ENCODE data around the gene CSTF1.

CSTF1 gene

GRCh38 chr20:56428410-56428809 lies 36.0 kb downstream of the CSTF1 start:
- DNase-seq: no peak
- Histone ChIP-seq H3K79me2 (ENCODE audit: low read length) (no peaks in the 10 kb centered on the region), H3K9me3 (replicated peaks; ENCODE audit: insufficient read depth, low read length) (no peaks in the 10 kb centered on the region), H3K4me3 (ENCODE audit: low read length) (no peak overlapping the region), H2AFZ (ENCODE audit: low read length) (no peak overlapping the region), H3K9me2 (replicated peaks; ENCODE audit: insufficient read depth, low read length) (no peaks in the 10 kb centered on the region), H4K20me1 (ENCODE audit: insufficient read depth, low read length) (no peaks in the 10 kb centered on the region), H3K27ac (ENCODE audit: low read length) (no peak overlapping the region), H3K9ac (ENCODE audit: low read length) (no peak overlapping the region), H3K4me2 (ENCODE audit: low read depth, low read length) (no peak overlapping the region), H3K27me3 (replicated peaks; ENCODE audit: insufficient read depth, low read length) (no peaks in the 10 kb centered on the region), H3K36me3 (replicated peaks; ENCODE audit: insufficient read depth, low read length) (no peaks in the 10 kb centered on the region), H3K4me1 (ENCODE audit: low read length) (no peaks in the 10 kb centered on the region), H3F3A (ENCODE audit: insufficient read depth, low read length) (no peaks in the 10 kb centered on the region)
- TF ChIP-seq CTCF (IDR thresholded peaks at IDR 0.05; ENCODE audit: low read length) (no peak), EZH2 (optimal IDR thresholded peaks at IDR 0.05; ENCODE audit: low read depth, low read length) (no peak), EZH2phosphoT487 (IDR thresholded peaks at IDR 0.05; ENCODE audit: low read length) (no peak)

- no peaks in the 10 kb centered on the region for H3K36me3 ChIP-seq (replicated peaks; ENCODE audit: insufficient read depth, low read length)
- no peak overlapping the region for H3K27ac ChIP-seq (ENCODE audit: low read length)
- H3K9ac ChIP-seq (ENCODE audit: low read length): no peak overlapping the region
- H3K27me3 ChIP-seq (replicated peaks; ENCODE audit: insufficient read depth, low read length): no peaks in the 10 kb centered on the region
- H3K9me3 ChIP-seq (replicated peaks; ENCODE audit: insufficient read depth, low read length): no peaks in the 10 kb centered on the region
- no peak overlapping the region for H3K4me3 ChIP-seq (ENCODE audit: low read length)
- TF ChIP-seq EZH2phosphoT487 (IDR thresholded peaks at IDR 0.05; ENCODE audit: low read length) (no peak), CTCF (IDR thresholded peaks at IDR 0.05; ENCODE audit: low read length) (no peak), EZH2 (optimal IDR thresholded peaks at IDR 0.05; ENCODE audit: low read depth, low read length) (no peak)
- H4K20me1 ChIP-seq (ENCODE audit: insufficient read depth, low read length): no peaks in the 10 kb centered on the region
- H3K4me1 ChIP-seq (ENCODE audit: low read length): no peaks in the 10 kb centered on the region
- no peaks in the 10 kb centered on the region for H3F3A ChIP-seq (ENCODE audit: insufficient read depth, low read length)
- H3K4me2 ChIP-seq (ENCODE audit: low read depth, low read length): no peak overlapping the region
- H3K79me2 ChIP-seq (ENCODE audit: low read length): no peaks in the 10 kb centered on the region
- H2AFZ ChIP-seq (ENCODE audit: low read length): no peak overlapping the region
- H3K9me2 ChIP-seq (replicated peaks; ENCODE audit: insufficient read depth, low read length): no peaks in the 10 kb centered on the region
- no peak for DNase-seq
These were observed 36.4 kb downstream of the CSTF1 start for GRCh38 chr20:56428881-56429280.

- no peaks in the 10 kb centered on the region for H3K36me3 ChIP-seq (replicated peaks; ENCODE audit: insufficient read depth, low read length)
- H2AFZ ChIP-seq (ENCODE audit: low read length): no peak overlapping the region
- H3K27ac ChIP-seq (ENCODE audit: low read length): no peak overlapping the region
- no peak overlapping the region for H3K4me2 ChIP-seq (ENCODE audit: low read depth, low read length)
- no peaks in the 10 kb centered on the region for H3F3A ChIP-seq (ENCODE audit: insufficient read depth, low read length)
- H3K9me3 ChIP-seq (replicated peaks; ENCODE audit: insufficient read depth, low read length): no peaks in the 10 kb centered on the region
- H3K9me2 ChIP-seq (replicated peaks; ENCODE audit: insufficient read depth, low read length): no peaks in the 10 kb centered on the region
- no peaks in the 10 kb centered on the region for H3K27me3 ChIP-seq (replicated peaks; ENCODE audit: insufficient read depth, low read length)
- no peaks in the 10 kb centered on the region for H4K20me1 ChIP-seq (ENCODE audit: insufficient read depth, low read length)
- no peaks in the 10 kb centered on the region for H3K4me1 ChIP-seq (ENCODE audit: low read length)
- no peak overlapping the region for H3K9ac ChIP-seq (ENCODE audit: low read length)
- no peaks in the 10 kb centered on the region for H3K79me2 ChIP-seq (ENCODE audit: low read length)
- no peak for DNase-seq
- no peak overlapping the region for H3K4me3 ChIP-seq (ENCODE audit: low read length)
- TF ChIP-seq CTCF (IDR thresholded peaks at IDR 0.05; ENCODE audit: low read length): no peak
- TF ChIP-seq EZH2 (optimal IDR thresholded peaks at IDR 0.05; ENCODE audit: low read depth, low read length): no peak
- no peak for TF ChIP-seq EZH2phosphoT487 (IDR thresholded peaks at IDR 0.05; ENCODE audit: low read length)
These were observed 37.1 kb downstream of the CSTF1 start for GRCh38 chr20:56429502-56429901.

Data from MM.1S (cell line).